Adipocyte (in vitro differentiated cells): ENCODE results near the gene CAMTA1.
A peak's percentile ranks its signal among the peaks of the same experiment; 100 is the strongest.

Source experiments
- DNase-seq: peaks from one replicate; pipeline ENCODE4 v3.0.0-alpha.2; 2015; ENCODE audit warnings: low read depth
- H3K27me3 ChIP-seq: replicated peaks from 2 replicates; pipeline ENCODE4 v1.7.0; 2013; ENCODE audit warnings: mild to moderate bottlenecking, low read length, moderate library complexity; ENCODE audit not compliant: control insufficient read depth, insufficient read depth
- H3K36me3 ChIP-seq: 2 replicates; pipeline ENCODE4 v1.7.0; 2013; ENCODE audit warnings: low read length, mild to moderate bottlenecking, moderate library complexity; ENCODE audit not compliant: control insufficient read depth, insufficient read depth, severe bottlenecking
- H3K4me1 ChIP-seq: 2 replicates; pipeline ENCODE4 v1.7.0; 2013; ENCODE audit warnings: mild to moderate bottlenecking, low read length, moderate library complexity; ENCODE audit not compliant: control insufficient read depth, insufficient read depth
- H3K4me3 ChIP-seq: 2 replicates; pipeline ENCODE4 v1.7.0; 2013; ENCODE audit warnings: mild to moderate bottlenecking, low read length, moderate library complexity
- H3K9ac ChIP-seq: 2 replicates; pipeline ENCODE4 v1.7.0; 2013; ENCODE audit warnings: mild to moderate bottlenecking, low read length, moderate library complexity
- H3K9me3 ChIP-seq: 2 replicates; pipeline ENCODE4 v1.7.0; 2013; ENCODE audit warnings: mild to moderate bottlenecking, low read length, moderate library complexity; ENCODE audit not compliant: control insufficient read depth

The CAMTA1 gene

DNA sequence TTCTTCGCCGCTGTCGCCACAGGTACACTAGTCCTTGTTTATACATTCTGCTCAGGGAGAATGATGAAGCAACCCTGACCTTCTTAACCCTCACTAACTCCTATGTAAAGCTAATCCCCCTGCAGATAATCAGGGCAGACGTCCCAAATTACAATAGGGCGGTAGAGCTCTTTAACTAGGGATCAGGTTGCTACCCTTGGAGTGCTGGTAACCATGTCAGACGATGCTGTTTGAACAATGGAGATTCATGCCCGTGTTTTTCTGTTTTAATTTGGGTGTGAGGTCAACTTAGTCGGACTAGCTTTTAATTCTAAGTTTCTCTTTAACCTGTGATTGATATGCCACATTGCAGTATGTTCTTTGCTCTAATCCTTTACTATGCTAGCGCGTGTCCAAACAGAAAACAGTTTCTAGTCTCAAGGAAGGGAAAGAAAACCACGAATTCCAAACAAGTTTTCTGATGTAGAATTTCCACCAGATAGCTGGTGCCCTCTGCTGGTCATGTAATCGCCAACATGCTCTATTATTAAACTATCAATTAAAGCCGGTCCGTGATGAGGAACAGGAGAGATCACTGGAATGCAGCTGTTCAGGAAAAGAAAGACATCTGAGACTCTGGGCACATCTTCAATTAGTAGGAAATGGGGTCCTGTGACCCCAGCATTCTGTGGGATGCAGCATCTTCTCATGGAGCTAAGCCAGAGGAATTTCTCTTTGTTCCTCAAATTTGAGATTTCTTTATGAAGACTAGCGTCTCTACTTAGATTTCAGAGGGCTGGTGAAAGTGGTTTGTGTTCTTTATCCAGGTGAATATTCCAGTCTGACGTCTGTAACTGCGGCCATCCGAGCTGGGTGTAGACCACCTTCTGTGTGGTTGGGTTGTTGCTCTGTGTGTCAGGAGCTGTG is 967.5 kb downstream of the CAMTA1 start:
- H3K9ac ChIP-seq: peak overlapping the region; percentile 66
- DNase-seq: peak; percentile 93
- H3K27me3 ChIP-seq: peaks cover 10% of the 10 kb centered on the region
- peaks cover 3% of the 10 kb centered on the region for H3K4me1 ChIP-seq
- H3K9me3 ChIP-seq: no peaks in the 10 kb centered on the region
- H3K4me3 ChIP-seq: peak overlapping the region; percentile 73
- H3K36me3 ChIP-seq: no peaks in the 10 kb centered on the region

DNA sequence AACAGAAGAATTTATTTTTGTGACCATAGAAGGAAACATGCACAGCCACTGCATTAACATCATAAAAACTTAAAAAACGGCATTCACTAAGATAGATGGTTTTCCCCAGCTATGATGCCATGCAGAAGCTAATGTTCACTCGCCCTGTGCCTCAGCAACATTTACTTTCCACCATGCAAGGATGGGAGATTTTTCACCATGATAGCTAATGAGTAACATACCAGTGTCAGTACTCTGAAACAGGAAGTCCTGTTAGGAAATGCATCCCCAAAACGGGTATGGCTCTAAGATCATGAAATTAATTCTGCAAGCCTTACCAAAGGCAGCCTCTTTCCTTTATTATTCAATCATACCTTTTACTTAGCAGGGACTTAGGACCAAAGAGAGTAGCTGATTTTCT is 968.4 kb downstream of the CAMTA1 start:
- Histone ChIP-seq H3K36me3 (no peaks in the 10 kb centered on the region), H3K4me1 (peaks cover 3% of the 10 kb centered on the region), H3K4me3 (no peak overlapping the region), H3K9me3 (no peaks in the 10 kb centered on the region), H3K9ac (no peak overlapping the region), H3K27me3 (peaks cover 10% of the 10 kb centered on the region)
- no peak for DNase-seq

DNA sequence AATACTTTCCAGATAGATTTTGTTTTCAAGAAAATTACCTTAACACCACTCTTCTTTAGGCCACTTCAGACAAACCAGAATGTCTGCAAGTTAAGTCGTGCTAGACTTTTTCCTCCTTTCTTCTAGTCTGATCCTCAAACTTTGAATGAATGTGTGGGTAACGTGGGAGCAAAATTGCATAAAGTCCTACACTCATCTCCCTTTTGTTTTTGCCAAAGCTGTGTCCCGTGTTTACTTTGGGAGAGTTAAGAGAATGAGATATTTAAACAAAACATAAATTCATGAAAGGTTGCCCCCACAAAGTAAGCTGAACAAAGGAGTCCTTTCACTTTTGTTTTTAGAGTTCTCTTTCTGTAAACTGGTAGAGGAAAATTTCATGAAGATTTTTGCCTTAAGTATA is 969.0 kb downstream of the CAMTA1 start:
- Histone ChIP-seq H3K4me1 (peaks cover 3% of the 10 kb centered on the region), H3K36me3 (no peaks in the 10 kb centered on the region), H3K4me3 (no peak overlapping the region), H3K9me3 (no peaks in the 10 kb centered on the region), H3K27me3 (peaks cover 10% of the 10 kb centered on the region), H3K9ac (no peak overlapping the region)
- DNase-seq: no peak

DNA sequence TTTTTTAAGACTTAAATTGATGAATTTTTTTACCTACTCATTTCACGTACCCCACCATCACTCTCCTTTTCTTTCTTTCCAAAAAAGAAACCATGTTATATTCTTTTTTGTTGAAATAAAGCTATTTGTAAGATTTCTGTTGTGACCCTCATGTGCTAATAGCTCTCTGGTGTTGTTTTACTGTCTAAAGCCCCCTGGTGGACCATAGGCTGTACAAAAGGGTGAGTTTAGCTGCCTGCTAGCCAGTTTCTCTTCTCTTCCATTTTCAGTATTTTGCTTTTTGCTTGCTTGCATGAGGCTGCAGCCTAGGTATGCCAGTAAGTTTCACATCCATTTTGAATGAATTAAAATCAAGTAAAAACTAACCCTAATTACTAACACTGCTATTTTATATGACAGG is 970.2 kb downstream of the CAMTA1 start:
- Histone ChIP-seq H3K27me3 (peaks cover 10% of the 10 kb centered on the region), H3K9ac (no peak overlapping the region), H3K4me3 (no peak overlapping the region), H3K36me3 (no peaks in the 10 kb centered on the region), H3K4me1 (peaks cover 3% of the 10 kb centered on the region), H3K9me3 (no peaks in the 10 kb centered on the region)
- DNase-seq: peak; percentile 5

DNA sequence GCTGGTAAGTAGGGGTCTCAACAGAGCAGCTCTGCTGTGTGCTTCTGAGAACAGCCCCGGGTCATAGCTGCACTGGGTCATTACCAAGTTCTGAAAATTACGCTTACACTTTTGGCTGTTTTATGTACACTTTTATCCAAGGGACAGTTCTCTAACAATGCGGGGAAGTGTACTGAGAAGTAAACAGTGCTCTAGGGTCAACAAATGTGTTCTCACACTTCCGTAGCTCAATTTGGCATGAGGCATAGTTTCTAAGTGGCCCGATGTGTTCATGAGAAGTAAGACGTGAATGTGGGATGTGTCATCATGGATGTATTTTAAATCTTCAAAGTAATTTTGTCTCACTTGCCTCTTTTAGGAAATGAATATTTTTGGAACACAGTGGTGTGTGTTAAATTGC is 975.0 kb downstream of the CAMTA1 start:
- Histone ChIP-seq H3K4me1 (no peaks in the 10 kb centered on the region), H3K27me3 (no peaks in the 10 kb centered on the region), H3K9me3 (no peaks in the 10 kb centered on the region), H3K9ac (no peak overlapping the region), H3K36me3 (no peaks in the 10 kb centered on the region), H3K4me3 (no peak overlapping the region)
- DNase-seq: no peak

DNA sequence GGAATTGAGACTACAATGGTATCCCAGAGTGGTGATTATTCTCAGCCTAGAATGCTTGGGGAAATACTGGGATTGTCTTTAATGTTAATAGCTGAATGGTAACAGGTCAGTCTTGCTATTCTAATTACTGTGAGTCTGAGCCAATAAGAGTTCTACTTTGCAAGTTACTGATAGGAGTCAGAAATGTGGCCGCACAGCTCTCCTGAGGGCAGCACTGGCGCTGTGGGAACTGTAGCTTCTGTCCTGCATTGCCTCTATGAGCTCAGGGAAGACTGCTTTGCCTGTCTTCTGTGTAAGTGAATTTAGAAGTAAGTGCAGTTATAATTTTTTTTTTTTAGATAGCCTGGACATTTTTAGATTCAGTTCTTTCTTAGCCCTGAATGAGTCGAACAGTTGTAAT is 975.8 kb downstream of the CAMTA1 start:
- Histone ChIP-seq H3K9me3 (no peaks in the 10 kb centered on the region), H3K36me3 (no peaks in the 10 kb centered on the region)

DNA sequence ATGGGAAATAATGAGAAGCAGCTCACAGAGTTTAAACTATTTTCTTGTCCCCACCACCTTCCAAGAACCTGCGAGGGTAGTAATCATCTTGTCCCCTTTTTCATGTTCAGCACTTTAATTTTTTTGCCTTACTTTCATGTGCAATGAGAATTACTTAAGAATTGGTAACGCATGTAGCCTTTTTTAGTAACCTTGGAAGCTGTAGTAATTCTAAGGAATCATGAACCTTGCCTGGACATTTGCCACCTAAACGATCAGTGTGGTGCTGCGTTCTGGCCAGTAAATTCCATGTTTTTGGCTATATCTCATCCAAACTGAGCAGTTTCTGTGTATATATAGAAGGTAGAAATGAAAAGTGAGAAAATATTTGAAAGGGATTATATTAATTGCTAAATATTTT is 981.9 kb downstream of the CAMTA1 start:
- Histone ChIP-seq H3K9me3 (no peaks in the 10 kb centered on the region), H3K4me1 (peaks cover 9% of the 10 kb centered on the region), H3K9ac (no peak overlapping the region), H3K36me3 (no peaks in the 10 kb centered on the region), H3K4me3 (no peak overlapping the region), H3K27me3 (no peaks in the 10 kb centered on the region)
- DNase-seq: no peak

More for the DNA sequence above, 975.8 kb downstream of the CAMTA1 start:
- no peak for DNase-seq
- H3K27me3 ChIP-seq: no peaks in the 10 kb centered on the region
- no peak overlapping the region for H3K9ac ChIP-seq
- no peak overlapping the region for H3K4me3 ChIP-seq
- H3K4me1 ChIP-seq: no peaks in the 10 kb centered on the region

DNA sequence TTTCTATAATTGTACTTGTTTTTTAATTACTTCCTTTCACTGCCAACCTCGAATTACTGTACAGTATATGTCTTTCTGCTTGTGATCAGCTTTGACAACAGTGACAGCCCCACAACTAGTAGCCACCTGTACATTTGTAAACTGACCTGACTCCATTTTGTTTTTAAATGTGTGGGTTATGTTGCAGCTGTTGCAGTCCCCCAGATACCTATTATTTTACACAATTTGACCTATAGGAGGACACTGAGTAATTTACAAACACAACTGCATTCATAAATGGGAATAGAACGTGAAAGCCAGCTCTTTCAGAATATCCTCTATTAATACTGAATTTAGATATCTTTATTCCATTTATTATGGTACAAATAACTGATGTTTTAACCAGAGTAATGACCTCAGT is 983.3 kb downstream of the CAMTA1 start:
- no peaks in the 10 kb centered on the region for H3K9me3 ChIP-seq
- peaks cover 7% of the 10 kb centered on the region for H3K36me3 ChIP-seq
- H3K4me1 ChIP-seq: peaks cover 11% of the 10 kb centered on the region
- DNase-seq: no peak
- no peaks in the 10 kb centered on the region for H3K27me3 ChIP-seq
- H3K9ac ChIP-seq: no peak overlapping the region
- no peak overlapping the region for H3K4me3 ChIP-seq

DNA sequence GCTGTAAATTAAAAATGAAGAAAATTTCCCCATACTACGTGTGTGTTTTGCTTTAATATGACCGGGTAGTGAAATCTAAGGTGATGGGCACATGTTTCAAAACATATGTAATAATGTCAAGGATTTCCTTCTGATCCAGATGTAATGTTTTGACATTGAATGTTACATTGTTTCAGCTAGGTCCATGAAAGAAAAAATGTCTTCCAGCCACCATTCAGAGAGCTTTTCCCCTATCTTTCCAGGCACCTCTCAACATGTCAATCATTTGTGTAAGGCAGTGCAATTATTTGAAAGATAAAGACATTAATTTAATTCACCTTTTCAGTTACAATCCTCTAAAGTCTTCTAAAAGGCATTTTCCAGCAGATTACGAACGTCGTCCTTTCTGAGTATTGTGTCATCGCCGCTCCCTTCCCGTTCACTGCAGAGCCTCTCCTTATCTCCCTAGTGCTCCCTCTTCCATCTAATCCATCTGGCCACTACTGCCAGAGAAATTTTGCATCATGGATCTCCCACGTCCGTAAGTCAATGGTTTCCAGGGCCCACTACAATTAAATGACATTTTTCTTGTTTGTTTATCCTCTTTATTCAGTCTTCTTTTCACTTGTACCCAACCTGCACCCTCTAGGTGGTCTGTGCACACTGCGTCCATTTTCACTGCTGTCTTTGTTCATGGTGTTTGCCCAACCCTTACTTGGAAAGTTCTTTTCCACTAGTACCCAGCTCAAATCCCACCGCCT is 984.6 kb downstream of the CAMTA1 start:
- DNase-seq: no peak
- H3K4me3 ChIP-seq: no peak overlapping the region
- no peaks in the 10 kb centered on the region for H3K27me3 ChIP-seq

DNA sequence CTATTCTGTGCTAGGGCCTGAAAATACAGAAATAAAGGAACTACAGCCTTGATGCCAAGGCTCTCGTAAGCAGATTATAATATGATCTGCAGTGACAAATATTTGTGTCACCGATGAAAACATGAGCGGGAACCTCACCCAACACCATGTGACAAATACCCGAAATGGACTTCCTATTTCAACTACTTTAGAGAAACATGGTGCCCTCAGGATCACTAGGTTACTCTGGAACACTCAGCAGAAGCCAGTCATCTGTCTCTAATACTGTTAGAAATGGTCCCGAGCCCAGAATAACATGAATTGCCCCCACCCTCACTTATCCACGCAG is 985.4 kb downstream of the CAMTA1 start:
- peak overlapping the region; percentile 93 for H3K4me3 ChIP-seq
- H3K36me3 ChIP-seq: peaks cover 19% of the 10 kb centered on the region
- peak overlapping the region; percentile 85 for H3K9ac ChIP-seq
- no peak for DNase-seq
- H3K4me1 ChIP-seq: peaks cover 11% of the 10 kb centered on the region
- no peaks in the 10 kb centered on the region for H3K27me3 ChIP-seq
- H3K9me3 ChIP-seq: no peaks in the 10 kb centered on the region

More for the DNA sequence above, 984.6 kb downstream of the CAMTA1 start:
- Histone ChIP-seq H3K4me1 (peaks cover 11% of the 10 kb centered on the region), H3K36me3 (peaks cover 16% of the 10 kb centered on the region), H3K9ac (no peak overlapping the region), H3K9me3 (no peaks in the 10 kb centered on the region)

DNA sequence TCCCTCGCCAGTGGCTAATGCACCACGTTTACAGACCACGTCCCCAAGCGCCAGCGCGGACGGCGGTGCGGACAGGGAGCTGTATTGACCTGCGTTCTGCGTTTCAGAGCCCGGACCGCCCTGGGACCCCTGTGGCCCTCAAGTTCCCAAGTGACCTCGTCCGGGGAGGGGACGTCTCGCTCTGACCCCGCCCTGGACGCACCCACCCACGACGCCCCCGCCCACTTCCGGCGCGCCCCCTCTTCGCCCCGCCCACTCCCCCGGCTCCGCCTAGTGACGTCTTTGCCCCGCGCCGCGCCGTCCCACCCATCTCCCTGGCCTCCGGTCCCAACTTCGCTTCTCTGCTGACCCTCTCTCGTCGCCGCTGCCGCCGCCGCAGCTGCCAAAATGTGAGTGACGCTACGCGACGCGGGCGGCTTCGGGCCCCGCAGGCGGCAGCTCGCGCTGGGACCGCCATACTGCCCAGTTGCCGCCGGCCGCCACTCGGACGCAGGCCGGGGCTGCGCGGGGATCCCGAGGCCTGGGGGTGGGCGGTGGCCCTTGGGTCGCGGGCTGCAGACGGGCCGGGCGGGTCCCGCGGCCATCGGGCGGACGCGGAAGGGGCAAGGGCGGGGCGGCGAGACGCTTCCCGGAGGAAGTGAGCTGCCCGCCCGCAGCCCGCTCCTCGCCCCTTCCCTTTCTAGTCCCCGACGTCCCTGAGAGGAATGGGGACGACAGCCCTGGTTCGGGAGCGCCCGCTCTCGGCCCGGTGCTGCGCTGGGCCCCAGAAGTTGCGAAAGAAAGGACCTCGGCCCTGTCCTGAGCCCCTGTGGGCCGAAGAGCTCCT is 986.0 kb downstream of the CAMTA1 start, which contains the start of gene VAMP3:
TSS of gene VAMP3 (plus strand) at position 300 of the 826 bp plus-strand sequence. CDS start at position 388, 88 bp downstream.
- Histone ChIP-seq H3K4me3 (peak within 1 kb of the TSS; percentile 93), H3K9ac (peak within 1 kb of the TSS; percentile 93), H3K36me3 (peaks cover 25% of the 10 kb centered on the region), H3K27me3 (no peaks in the 10 kb centered on the region), H3K9me3 (no peaks in the 10 kb centered on the region), H3K4me1 (peaks cover 11% of the 10 kb centered on the region)
- peak; percentile 91 for DNase-seq
